ENCODE measurements around the gene MATN1.

The MATN1 gene

GRCh38 chr1:30716646-30717045 is 6.7 kb downstream of the MATN1 start:
- peaks cover 8% of the 10 kb centered on the region; the same call in 1 of the 2 replicates for H3K9me3 ChIP-seq (ENCODE audit: insufficient read depth, low read depth, low read length)
- H3K4me1 ChIP-seq (ENCODE audit: insufficient read depth, low read length, poor library complexity, severe bottlenecking): peaks cover 8% of the 10 kb centered on the region
- H3K9ac ChIP-seq (ENCODE audit: low read depth, low read length, poor library complexity, severe bottlenecking): no peak overlapping the region
- H3F3A ChIP-seq (ENCODE audit: low read depth): no peaks in the 10 kb centered on the region
- H3K36me3 ChIP-seq (ENCODE audit: insufficient read depth, low read length): no peaks in the 10 kb centered on the region
- no peak for TF ChIP-seq EZH2phosphoT487 (IDR thresholded peaks at IDR 0.05; ENCODE audit: borderline replicate concordance)
- TF ChIP-seq, protein P1, sequence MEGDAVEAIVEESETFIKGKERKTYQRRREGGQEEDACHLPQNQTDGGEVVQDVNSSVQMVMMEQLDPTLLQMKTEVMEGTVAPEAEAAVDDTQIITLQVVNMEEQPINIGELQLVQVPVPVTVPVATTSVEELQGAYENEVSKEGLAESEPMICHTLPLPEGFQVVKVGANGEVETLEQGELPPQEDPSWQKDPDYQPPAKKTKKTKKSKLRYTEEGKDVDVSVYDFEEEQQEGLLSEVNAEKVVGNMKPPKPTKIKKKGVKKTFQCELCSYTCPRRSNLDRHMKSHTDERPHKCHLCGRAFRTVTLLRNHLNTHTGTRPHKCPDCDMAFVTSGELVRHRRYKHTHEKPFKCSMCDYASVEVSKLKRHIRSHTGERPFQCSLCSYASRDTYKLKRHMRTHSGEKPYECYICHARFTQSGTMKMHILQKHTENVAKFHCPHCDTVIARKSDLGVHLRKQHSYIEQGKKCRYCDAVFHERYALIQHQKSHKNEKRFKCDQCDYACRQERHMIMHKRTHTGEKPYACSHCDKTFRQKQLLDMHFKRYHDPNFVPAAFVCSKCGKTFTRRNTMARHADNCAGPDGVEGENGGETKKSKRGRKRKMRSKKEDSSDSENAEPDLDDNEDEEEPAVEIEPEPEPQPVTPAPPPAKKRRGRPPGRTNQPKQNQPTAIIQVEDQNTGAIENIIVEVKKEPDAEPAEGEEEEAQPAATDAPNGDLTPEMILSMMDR (conservative IDR thresholded peaks at IDR 0.05; ENCODE audit: low read length): no peak
- no peak overlapping the region for H3K4me3 ChIP-seq (ENCODE audit: low read length, poor library complexity, severe bottlenecking)
- no peaks in the 10 kb centered on the region for H3K27me3 ChIP-seq (ENCODE audit: insufficient read depth, low read length, poor library complexity, severe bottlenecking)
- no peak overlapping the region for H2AFZ ChIP-seq (ENCODE audit: low read length)
- H3K9me2 ChIP-seq (replicated peaks; ENCODE audit: low read depth, low read length): no peaks in the 10 kb centered on the region
- no peaks in the 10 kb centered on the region for H3K79me2 ChIP-seq (ENCODE audit: insufficient read depth, low read length)
- H4K20me1 ChIP-seq (ENCODE audit: insufficient read depth, low read length, poor library complexity, severe bottlenecking): no peaks in the 10 kb centered on the region
- no peak overlapping the region for H3K4me2 ChIP-seq (ENCODE audit: low read depth, low read length, poor library complexity, severe bottlenecking)

GRCh38 chr1:30715886-30716285 is 7.5 kb downstream of the MATN1 start:
- no peaks in the 10 kb centered on the region for H3F3A ChIP-seq (ENCODE audit: low read depth)
- no peak overlapping the region for H2AFZ ChIP-seq (ENCODE audit: low read length)
- peaks cover 8% of the 10 kb centered on the region; the same call in 1 of the 2 replicates for H3K9me3 ChIP-seq (ENCODE audit: insufficient read depth, low read depth, low read length)
- H3K9me2 ChIP-seq (replicated peaks; ENCODE audit: low read depth, low read length): no peaks in the 10 kb centered on the region
- H3K4me3 ChIP-seq (ENCODE audit: low read length, poor library complexity, severe bottlenecking): no peak overlapping the region
- no peaks in the 10 kb centered on the region for H3K36me3 ChIP-seq (ENCODE audit: insufficient read depth, low read length)
- no peak overlapping the region for H3K9ac ChIP-seq (ENCODE audit: low read depth, low read length, poor library complexity, severe bottlenecking)
- H4K20me1 ChIP-seq (ENCODE audit: insufficient read depth, low read length, poor library complexity, severe bottlenecking): no peaks in the 10 kb centered on the region
- no peaks in the 10 kb centered on the region for H3K79me2 ChIP-seq (ENCODE audit: insufficient read depth, low read length)
- H3K27me3 ChIP-seq (ENCODE audit: insufficient read depth, low read length, poor library complexity, severe bottlenecking): no peaks in the 10 kb centered on the region
- TF ChIP-seq, protein P1 (conservative IDR thresholded peaks at IDR 0.05; ENCODE audit: low read length): no peak
- no peak for TF ChIP-seq EZH2phosphoT487 (IDR thresholded peaks at IDR 0.05; ENCODE audit: borderline replicate concordance)
- H3K4me2 ChIP-seq (ENCODE audit: low read depth, low read length, poor library complexity, severe bottlenecking): no peak overlapping the region
- peaks cover 8% of the 10 kb centered on the region for H3K4me1 ChIP-seq (ENCODE audit: insufficient read depth, low read length, poor library complexity, severe bottlenecking)

DNA sequence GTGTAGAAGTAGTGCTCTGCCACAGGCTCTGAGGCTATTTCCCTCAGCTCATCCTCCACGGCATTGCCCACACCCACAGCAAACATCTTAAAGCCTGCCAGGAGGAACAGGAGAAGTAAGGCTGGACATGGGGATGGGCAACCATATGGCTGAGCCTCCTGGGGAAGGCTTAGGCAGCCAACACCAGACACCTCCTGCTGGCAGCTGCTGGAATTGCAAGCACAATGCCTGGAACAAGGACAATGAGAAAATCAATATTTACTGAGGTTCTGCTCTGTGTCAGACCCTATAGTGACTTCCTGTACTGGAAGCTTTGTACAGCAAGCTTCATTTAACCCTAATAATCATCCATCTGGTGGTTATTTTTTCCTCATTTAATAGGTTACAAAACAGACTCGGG is 8.2 kb downstream of the MATN1 start:
- H2AFZ ChIP-seq (ENCODE audit: low read length): no peak overlapping the region
- H3K9ac ChIP-seq (ENCODE audit: low read depth, low read length, poor library complexity, severe bottlenecking): no peak overlapping the region
- no peaks in the 10 kb centered on the region for H3K79me2 ChIP-seq (ENCODE audit: insufficient read depth, low read length)
- H3K27me3 ChIP-seq (ENCODE audit: insufficient read depth, low read length, poor library complexity, severe bottlenecking): no peaks in the 10 kb centered on the region
- no peaks in the 10 kb centered on the region for H3K9me2 ChIP-seq (replicated peaks; ENCODE audit: low read depth, low read length)
- no peak for TF ChIP-seq EZH2phosphoT487 (IDR thresholded peaks at IDR 0.05; ENCODE audit: borderline replicate concordance)
- TF ChIP-seq, protein P1 (conservative IDR thresholded peaks at IDR 0.05; ENCODE audit: low read length): peak; percentile 61
- peaks cover 8% of the 10 kb centered on the region; the same call in 1 of the 2 replicates for H3K9me3 ChIP-seq (ENCODE audit: insufficient read depth, low read depth, low read length)
- H3K36me3 ChIP-seq (ENCODE audit: insufficient read depth, low read length): no peaks in the 10 kb centered on the region
- no peak overlapping the region for H3K4me3 ChIP-seq (ENCODE audit: low read length, poor library complexity, severe bottlenecking)
- H3K4me2 ChIP-seq (ENCODE audit: low read depth, low read length, poor library complexity, severe bottlenecking): no peak overlapping the region
- H3K4me1 ChIP-seq (ENCODE audit: insufficient read depth, low read length, poor library complexity, severe bottlenecking): peaks cover 8% of the 10 kb centered on the region
- H4K20me1 ChIP-seq (ENCODE audit: insufficient read depth, low read length, poor library complexity, severe bottlenecking): no peaks in the 10 kb centered on the region
- H3F3A ChIP-seq (ENCODE audit: low read depth): no peaks in the 10 kb centered on the region

Data from Loucy (cell line).